HG03558 (cell line): ENCODE data around the gene KCNQ4.

Experiments
- ATAC-seq: cut with Tn5 transposase; IDR thresholded peaks from one replicate; pipeline ENCODE4 v1.9.1; 2021; ENCODE audit warnings: moderate number of reproducible peaks; ENCODE audit not compliant: unreplicated experiment; ENCODE audit errors: extremely low read depth

Gene KCNQ4

DNA sequence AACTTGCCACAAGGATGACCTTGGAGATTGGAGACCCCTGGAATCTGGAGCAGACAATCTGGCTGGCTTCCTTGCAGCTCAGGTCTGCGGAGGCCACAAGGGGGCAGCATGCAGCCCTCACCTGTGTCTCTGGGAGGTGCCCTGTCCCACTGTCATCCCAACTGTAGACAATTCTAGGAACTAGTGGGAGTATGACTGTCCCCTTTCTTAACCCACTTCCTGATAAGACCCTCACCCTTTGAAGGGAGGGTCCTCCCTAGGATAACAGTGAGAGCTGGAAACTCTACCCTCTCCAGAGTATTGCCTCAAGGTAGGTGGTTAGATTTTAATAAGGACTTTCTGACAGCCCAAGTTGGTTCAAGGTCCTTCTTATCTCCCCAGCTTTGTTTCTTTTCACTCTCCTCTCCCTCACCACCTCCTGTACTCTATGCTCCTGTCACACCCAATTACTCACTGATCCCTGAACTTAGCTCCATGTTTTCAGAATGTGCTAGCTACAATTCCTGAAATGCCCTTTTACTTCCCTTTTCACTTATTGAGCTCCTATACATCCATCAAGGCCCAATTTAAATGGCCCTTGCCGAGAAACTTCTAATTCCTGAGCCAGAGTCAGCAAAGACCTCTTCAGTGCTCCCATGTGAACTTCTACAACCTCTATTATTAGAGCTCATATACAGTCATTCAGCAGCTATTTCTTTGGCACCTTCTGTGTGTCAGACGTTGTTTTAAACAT, 9.2 kb upstream of the KCNQ4 start:
- ATAC-seq: no peak

DNA sequence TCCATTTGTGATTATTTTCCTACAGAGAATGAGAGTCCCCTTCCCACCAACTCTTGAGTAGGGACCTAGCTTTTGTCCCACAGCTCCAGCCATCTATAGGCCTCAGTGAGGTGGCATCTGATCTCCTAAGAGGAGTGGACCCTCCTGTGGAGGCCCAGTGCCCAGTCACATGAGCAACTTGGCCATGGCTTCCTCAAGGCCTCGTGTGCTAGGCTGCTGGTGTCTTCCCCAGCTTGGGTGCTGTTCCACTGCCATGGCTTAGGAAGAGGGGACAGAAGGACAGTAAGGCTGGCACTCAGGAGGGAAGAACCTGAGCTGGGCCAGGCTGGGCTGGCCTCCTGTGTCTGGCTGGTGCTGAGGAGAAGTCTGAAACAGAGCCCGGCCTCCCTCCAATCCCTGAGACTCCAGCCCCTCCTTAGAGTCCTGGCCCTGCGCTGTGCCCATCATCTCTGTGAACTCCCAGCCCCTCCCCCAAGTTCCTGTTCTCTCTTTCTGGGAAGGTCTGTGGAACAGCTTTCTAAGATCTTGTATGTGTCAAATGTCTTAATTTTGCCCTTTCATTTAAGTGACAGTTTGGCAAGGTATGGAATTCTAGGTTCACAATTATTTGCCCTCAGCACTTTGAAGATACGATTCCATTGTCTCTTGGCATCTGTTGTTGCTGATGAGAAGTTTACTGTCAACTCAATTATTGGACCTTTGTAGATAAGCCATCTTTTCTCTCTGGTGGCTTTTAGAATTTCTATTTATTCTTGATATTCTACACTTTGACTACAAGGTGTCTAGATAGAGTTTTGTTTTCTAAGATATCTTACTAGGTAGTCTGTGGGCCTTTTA, 7.1 kb upstream of the KCNQ4 start:
- ATAC-seq: no peak

GRCh38 chr1:40777224-40777970, 6.2 kb upstream of the KCNQ4 start:
- no peak for ATAC-seq

DNA sequence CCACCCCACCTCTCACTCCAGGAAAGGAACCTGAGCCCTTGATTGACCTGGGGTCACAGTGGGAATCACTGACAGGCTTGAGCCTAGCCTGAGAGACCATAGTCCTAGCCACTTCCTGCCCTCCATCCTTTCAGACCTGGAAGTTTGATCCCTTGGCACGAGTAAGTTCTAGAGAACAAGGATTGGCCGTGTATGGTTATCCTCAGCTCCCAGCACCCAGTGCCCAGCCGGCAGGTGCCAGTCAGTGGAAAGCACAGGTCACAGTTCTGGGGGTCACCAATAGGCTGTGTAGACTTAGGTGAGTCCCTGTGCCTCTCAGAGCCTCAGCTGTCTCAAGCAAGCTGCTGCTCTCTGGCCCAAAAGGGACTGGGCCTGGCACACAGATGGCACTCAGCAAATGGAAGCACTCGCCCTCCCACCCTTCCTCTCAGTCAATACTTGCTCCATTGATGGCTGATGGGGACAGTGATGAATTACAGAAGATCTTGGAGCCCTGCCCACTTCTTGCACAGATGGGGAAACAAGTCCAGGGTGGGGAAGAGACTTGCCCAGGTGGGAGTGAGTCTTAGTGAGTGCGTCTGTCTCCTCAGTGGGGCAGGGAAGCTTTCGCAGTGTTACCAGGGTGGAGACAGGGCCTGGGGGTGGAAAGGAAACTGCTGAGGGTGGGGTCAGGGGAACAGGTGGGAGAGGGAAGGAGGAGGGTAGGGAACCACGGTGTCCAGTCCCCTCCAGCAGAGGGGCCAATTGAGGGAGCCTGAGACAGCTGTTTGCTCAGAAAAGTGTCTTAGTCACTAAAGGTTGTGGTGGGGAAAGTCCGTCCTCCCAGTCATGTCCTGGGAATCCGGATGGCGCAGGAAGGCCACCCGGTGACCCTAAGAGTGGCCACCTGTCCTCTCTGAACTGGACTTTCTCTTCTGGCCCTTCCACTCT, 2.6 kb upstream of the KCNQ4 start:
- no peak for ATAC-seq

GRCh38 chr1:40781608-40781971, 2.0 kb upstream of the KCNQ4 start:
- no peak for ATAC-seq

GRCh38 chr1:40782371-40782956, 1.1 kb upstream of the KCNQ4 start:
- no peak for ATAC-seq

DNA sequence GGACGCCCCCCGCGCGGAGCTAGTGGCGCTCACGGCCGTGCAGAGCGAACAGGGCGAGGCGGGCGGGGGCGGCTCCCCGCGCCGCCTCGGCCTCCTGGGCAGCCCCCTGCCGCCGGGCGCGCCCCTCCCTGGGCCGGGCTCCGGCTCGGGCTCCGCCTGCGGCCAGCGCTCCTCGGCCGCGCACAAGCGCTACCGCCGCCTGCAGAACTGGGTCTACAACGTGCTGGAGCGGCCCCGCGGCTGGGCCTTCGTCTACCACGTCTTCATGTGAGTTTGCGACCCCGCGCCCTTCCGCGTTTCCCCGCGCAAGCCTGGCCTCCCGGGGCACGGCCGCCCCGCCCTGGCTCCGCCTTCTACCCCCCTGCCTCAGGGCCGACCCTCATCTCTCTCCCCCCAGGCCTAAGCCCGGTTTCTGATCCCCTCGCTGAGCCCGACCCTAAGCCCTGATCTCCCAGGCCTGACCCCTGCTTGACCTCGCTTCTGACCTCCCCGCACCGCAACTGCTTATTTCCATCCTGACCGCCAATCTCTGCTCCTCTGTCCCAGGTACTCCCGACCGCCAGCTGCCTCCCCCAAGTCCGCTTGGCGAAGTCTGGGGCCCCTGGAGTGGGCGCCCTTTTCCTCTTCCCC, 669 bp downstream of the KCNQ4 start:
- no peak for ATAC-seq

DNA sequence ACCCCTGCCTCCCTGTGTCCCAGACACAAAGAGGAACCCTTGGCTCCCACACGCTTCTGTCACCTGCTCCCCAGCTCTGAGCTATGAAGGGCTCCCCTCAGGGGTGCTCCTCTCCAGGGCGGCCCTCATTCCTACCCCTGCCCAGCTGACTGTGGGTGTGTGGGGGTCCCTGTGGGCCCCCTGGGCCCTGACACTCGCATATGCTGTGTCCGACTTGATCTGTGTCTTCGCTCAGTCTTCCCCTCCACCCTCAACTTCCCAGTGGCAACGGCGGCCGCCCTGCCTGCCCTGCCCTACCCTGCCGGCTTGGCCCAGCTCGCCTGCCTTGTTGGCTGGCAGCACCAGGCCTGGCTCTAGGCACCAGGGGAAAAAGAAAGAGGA, 1.2 kb downstream of the KCNQ4 start:
- no peak for ATAC-seq

DNA sequence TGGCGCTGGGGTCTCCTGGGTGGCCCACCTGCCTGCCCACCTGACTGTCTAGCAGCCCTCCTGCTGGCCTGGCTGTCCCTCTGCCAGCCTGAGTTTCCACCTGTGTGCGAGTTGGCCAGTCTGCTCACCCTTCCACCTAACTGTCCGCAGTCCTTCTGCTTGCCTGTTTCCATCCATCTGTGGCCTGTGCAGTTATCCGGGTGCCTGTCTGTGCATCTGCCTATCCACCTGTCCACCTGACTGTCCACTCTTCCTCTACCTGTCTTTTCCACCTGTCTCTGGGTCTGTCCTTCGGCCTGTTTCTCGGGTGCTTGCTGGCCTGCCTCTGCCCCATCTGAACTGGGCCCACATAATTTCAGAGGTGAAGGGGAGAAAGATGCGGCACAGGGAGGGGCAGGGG, 1.9 kb downstream of the KCNQ4 start:
- no peak for ATAC-seq

- ATAC-seq: no peak
Measured at GRCh38 chr1:40786171-40786994, 2.8 kb downstream of the KCNQ4 start.

- ATAC-seq: no peak
Measured at GRCh38 chr1:40786995-40787705, 3.6 kb downstream of the KCNQ4 start.

DNA sequence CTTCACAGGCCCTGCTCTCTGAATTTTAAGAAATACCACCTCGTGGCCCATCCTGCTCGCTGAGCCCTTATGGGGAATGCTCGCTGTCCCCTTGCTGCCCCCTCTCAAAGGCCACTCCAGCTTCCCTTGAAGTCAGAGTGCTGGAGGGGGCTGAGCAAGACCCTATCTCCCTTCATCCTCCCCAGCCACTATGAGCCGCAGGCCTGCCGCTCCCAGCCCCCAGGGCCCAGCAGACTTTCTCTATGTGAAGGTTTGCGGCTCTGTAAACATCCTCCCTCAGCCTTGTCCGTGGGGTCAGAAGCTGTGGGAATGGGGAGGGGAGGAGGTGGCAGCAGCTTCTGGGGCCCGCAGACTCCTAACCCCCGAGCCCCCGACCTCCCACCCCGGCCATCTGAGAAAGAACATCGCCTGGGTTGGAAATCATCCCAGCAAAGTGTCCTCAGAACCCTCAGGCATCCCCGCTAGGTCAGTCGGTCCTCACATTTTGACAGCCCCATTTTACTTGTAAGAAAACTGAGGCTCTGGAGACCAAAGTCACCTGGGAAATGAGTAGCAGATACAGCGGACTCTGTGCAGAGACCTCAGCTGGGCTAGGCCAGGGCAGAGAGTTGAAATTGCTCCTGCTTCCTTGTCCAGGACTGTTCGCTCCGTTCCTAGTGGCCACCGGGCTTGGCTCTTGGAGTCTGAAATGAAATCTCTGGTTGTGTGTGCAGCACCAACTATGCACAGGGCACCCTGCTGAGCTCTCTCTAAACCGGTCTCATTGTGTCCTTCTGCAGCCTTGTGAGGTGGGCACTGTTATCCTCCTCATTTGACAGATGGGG, 4.4 kb downstream of the KCNQ4 start:
- no peak for ATAC-seq

DNA sequence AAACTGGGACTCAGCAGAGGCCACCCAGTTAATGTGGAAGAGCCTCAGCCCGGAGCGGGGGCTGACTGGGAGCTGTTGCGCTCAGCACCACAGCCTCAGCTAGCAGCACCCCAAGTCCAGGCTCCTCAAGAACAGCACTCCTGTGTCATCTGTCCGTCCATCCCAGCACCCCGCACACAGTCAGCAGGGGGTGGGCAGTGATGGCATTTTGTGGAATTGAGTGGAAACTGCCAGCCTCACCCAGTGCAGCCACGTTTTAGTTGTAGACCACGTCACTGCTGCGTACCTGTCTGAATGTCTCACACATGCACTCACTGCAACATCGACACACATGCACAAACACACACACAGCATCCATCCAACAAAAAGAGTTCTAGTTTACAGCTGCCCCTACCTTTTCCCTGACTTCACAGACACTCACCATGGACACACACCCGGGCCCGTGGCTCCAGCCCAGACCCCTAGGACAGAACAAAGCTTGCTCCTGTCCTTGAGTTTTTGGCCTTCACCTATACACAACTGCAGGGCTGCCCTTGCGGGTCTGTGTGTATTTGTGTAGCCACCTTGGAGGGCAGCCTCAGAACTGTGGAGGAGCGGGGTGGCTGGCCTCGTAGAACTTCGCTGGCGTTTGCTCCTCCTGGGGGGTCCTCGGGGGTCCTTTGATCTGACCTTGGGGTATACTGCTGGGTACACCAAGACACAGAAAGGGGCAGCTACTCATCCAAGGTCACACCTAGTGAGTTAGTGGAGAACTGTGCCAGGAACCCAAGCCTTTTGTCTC, 5.2 kb downstream of the KCNQ4 start:
- no peak for ATAC-seq

GRCh38 chr1:40789342-40789598, 5.7 kb downstream of the KCNQ4 start:
- no peak for ATAC-seq

DNA sequence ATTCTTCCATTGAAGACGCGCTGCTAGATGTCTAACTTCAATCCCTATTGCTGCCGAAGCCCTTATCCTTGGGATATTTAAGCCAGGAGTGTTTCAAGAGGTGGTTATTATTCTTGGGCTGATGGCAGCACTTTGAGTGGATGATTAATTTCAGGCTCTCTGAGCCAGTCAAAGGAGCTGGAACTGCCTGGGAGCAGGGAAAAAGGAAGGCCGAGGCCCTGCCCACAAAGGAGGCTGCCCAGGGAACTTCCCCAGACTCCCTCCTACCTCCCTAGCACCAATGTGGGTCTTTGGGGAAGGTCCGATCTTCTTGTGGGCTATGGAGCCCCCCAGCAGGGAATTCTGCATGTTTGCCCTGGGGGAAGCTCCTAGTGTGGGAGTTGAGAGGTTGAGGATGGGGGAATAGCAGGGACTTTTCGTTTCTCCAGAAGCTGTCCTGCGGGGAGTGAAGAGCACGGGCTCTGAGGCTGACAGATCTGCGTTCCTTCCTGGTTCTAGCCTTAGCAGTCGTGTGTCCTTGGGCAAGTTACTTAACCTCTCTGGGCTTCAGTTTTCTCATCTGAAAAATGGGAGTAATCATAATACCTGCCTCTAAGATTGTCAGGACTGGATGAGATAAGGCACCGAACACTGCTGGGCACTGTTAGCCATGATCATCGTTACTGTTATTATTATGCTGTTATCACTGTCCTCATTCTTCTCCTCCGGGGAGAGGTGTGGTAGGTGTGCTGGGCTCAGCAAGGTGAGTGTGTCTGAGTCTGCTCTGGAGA, 6.3 kb downstream of the KCNQ4 start:
- no peak for ATAC-seq

DNA sequence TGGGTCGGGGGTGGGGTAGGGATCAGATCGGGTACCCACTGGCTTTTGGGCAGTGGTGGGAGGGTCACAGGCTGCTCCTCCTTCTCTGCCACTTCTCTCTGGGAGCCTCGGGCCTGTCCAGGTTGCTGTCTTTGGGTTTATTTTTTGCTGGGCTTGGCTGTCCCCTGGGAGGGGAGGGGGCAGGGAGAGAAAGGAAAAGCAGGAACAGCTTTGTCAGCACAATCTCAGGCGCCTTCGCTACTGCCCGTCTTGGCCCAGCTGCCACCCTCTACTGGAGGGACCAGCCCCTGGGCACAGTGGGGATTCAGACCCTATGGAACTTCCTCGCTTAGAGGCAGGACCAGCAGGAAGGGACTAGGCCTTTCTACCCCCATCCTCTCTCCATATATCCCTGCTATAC, 8.4 kb downstream of the KCNQ4 start:
- ATAC-seq: no peak
